Measurements from ENCODE around the gene CDYL2. TPM values are rescaled to one million over a fixed set of nuclear protein-coding genes. Genes with fewer than 3 reads are reported as not detected.

Gene CDYL2
- polyA plus RNA-seq, 1 of the 3 experiments (the other 2 are of a cell fraction): 0.03 TPM

DNA sequence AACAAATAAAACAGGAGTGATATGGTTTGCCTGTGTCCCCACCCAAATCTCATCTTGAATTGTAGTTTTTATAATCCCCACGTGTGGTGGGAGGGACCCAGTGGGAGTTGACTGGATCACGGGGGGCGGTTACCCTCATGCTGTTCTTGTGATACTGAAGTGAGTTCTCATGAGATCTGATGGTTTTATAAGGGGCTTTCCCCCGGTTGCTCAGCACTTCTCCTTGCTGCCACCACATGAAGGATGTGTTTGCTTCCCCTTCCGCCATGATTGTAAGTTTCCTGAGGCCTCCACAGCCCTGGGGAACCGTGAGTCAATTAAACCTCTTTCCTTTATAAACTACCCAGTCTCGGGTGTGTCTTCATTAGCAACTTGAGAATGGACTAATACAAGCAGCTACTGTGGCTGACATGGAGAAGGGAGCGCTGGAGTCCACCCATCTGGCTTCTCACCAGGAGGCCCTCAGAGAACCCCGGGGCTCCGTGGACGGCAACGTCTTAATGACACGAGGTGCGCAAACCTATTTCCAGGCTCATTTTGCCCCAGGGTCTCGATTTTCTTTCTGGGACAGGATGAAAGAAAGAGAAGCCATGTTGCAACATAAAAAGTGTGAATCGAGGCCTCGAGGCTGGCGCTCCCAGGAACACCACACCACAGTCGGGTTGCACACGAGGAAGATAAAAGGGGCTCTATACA lies 134.1 kb downstream of the CDYL2 start:
- Histone ChIP-seq H2AFZ (ENCODE audit: low read depth) (no peak overlapping the region), H3F3A (replicated peaks; ENCODE audit: insufficient read depth) (no peaks in the 10 kb centered on the region), H3K4me3 (ENCODE audit: low read depth in 2 of 2, low read length in 1 of 2) (no peak overlapping the region), H3K4me1 (ENCODE audit: control insufficient read depth in 1 of 2, insufficient read depth in 2 of 2, low read depth in 1 of 2, low read length in 1 of 2) (no peaks in the 10 kb centered on the region), H3K79me2 (ENCODE audit: insufficient read depth) (no peaks in the 10 kb centered on the region), H3K36me3 (replicated peaks in 1 of 2; ENCODE audit: control insufficient read depth in 1 of 2, insufficient read depth in 2 of 2, low read length in 1 of 2) (no peaks in the 10 kb centered on the region), H3K9me3 (no peaks in the 10 kb centered on the region), H3K4me2 (no peak overlapping the region), H3K27me3 (ENCODE audit: insufficient read depth) (no peaks in the 10 kb centered on the region), H3K27ac (ENCODE audit: low read depth in 2 of 2, low read length in 1 of 2) (no peak overlapping the region), H3K9me2 (no peaks in the 10 kb centered on the region), H3K9ac (no peak overlapping the region), H4K20me1 (ENCODE audit: insufficient read depth) (no peaks in the 10 kb centered on the region)
- WGBS (ENCODE audit: low lambda C conversion rate): 42% methylated on average over 20 of the region's 20 CpGs
- ChIA-PET POLR2A (no interaction called here), CTCF (no interaction called here)
- TF ChIP-seq SMC3 (IDR thresholded peaks at IDR 0.05; ENCODE audit: low read depth, low read length) (no peak), NRF1 (IDR thresholded peaks at IDR 0.05; ENCODE audit: low read depth, low read length) (no peak), TEAD4 (IDR thresholded peaks at IDR 0.05; ENCODE audit: borderline replicate concordance, insufficient read depth) (no peak), EP300 (IDR thresholded peaks at IDR 0.05; ENCODE audit: borderline replicate concordance in 1 of 2, low read depth in 1 of 2, low read length in 1 of 2) (no peak), JUND (IDR thresholded peaks at IDR 0.05) (no peak), MEF2A (IDR thresholded peaks at IDR 0.05; ENCODE audit: borderline replicate concordance, low read depth) (no peak), RFX5 (IDR thresholded peaks at IDR 0.05; ENCODE audit: low read length) (no peak), USF1 (IDR thresholded peaks at IDR 0.05; ENCODE audit: borderline replicate concordance, low read depth) (no peak), GATA2 (CRISPR knock-in tag; IDR thresholded peaks at IDR 0.05) (no peak), ELF1 (IDR thresholded peaks at IDR 0.05) (no peak)
- no peak for DNase-seq

GRCh38 chr16:80669673-80670072 lies 134.7 kb downstream of the CDYL2 start:
- Histone ChIP-seq H3K4me1 (ENCODE audit: control insufficient read depth in 1 of 2, insufficient read depth in 2 of 2, low read depth in 1 of 2, low read length in 1 of 2) (no peaks in the 10 kb centered on the region), H3F3A (replicated peaks; ENCODE audit: insufficient read depth) (no peaks in the 10 kb centered on the region), H2AFZ (ENCODE audit: low read depth) (no peak overlapping the region), H3K27ac (ENCODE audit: low read depth in 2 of 2, low read length in 1 of 2) (no peak overlapping the region), H3K4me2 (no peak overlapping the region), H3K9me2 (no peaks in the 10 kb centered on the region), H3K9me3 (no peaks in the 10 kb centered on the region), H3K79me2 (ENCODE audit: insufficient read depth) (no peaks in the 10 kb centered on the region), H3K4me3 (ENCODE audit: low read depth in 2 of 2, low read length in 1 of 2) (no peak overlapping the region), H3K36me3 (replicated peaks in 1 of 2; ENCODE audit: control insufficient read depth in 1 of 2, insufficient read depth in 2 of 2, low read length in 1 of 2) (no peaks in the 10 kb centered on the region), H3K9ac (no peak overlapping the region), H3K27me3 (ENCODE audit: insufficient read depth) (no peaks in the 10 kb centered on the region), H4K20me1 (ENCODE audit: insufficient read depth) (no peaks in the 10 kb centered on the region)
- DNase-seq: no peak
- no peak for TF ChIP-seq ZBTB33 (IDR thresholded peaks at IDR 0.05; ENCODE audit: borderline replicate concordance, low read depth)
- no peak for TF ChIP-seq JUND (IDR thresholded peaks at IDR 0.05)
- TF ChIP-seq SMC3 (IDR thresholded peaks at IDR 0.05; ENCODE audit: low read depth, low read length): no peak
- TF ChIP-seq USF2 (IDR thresholded peaks at IDR 0.05; ENCODE audit: borderline replicate concordance, low read depth, low read length): no peak
- TF ChIP-seq TCF12 (IDR thresholded peaks at IDR 0.05): no peak
- no peak for TF ChIP-seq POLR2AphosphoS5 (IDR thresholded peaks at IDR 0.05; ENCODE audit: low read depth, low read length)
- no peak for TF ChIP-seq FOSL2 (IDR thresholded peaks at IDR 0.05; ENCODE audit: borderline replicate concordance, low read depth)
- TF ChIP-seq GABPA (IDR thresholded peaks at IDR 0.05; ENCODE audit: low read depth): no peak
- TF ChIP-seq, protein P1, sequence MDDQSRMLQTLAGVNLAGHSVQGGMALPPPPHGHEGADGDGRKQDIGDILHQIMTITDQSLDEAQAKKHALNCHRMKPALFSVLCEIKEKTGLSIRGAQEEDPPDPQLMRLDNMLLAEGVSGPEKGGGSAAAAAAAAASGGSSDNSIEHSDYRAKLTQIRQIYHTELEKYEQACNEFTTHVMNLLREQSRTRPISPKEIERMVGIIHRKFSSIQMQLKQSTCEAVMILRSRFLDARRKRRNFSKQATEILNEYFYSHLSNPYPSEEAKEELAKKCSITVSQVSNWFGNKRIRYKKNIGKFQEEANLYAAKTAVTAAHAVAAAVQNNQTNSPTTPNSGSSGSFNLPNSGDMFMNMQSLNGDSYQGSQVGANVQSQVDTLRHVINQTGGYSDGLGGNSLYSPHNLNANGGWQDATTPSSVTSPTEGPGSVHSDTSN (IDR thresholded peaks at IDR 0.05): no peak
- no peak for TF ChIP-seq CHD2 (IDR thresholded peaks at IDR 0.05; ENCODE audit: low read length, partially characterized antibody)
- no peak for TF ChIP-seq RFX5 (IDR thresholded peaks at IDR 0.05; ENCODE audit: low read length)
- no peak for TF ChIP-seq FOXM1 (IDR thresholded peaks at IDR 0.05; ENCODE audit: low read depth)
- TF ChIP-seq YY1 (IDR thresholded peaks at IDR 0.05; ENCODE audit: low read depth): no peak
- no peak for TF ChIP-seq USF1 (IDR thresholded peaks at IDR 0.05; ENCODE audit: borderline replicate concordance, low read depth)
- no peak for TF ChIP-seq RAD21 (IDR thresholded peaks at IDR 0.05; ENCODE audit: low read length)
- no peak for TF ChIP-seq NFIC (IDR thresholded peaks at IDR 0.05; ENCODE audit: borderline replicate concordance)
- TF ChIP-seq MXI1 (IDR thresholded peaks at IDR 0.05; ENCODE audit: low read depth, low read length): no peak
- CTCF ChIA-PET: no interaction called here
- POLR2A ChIA-PET: no interaction called here
- WGBS (ENCODE audit: low lambda C conversion rate): 50% methylated on average over 6 of the region's 6 CpGs
